Ishikawa (cell line): ENCODE data around the gene FCHSD2.

ENCODE experiments used
- CREB1 ChIP-seq: IDR thresholded peaks from 2 replicates; pipeline ENCODE4 v1.6.1; 2012; ENCODE audit warnings: low read depth
- EGR1 ChIP-seq: IDR thresholded peaks from 2 replicates; pipeline ENCODE4 v1.6.1; 2012
- EP300 ChIP-seq: IDR thresholded peaks from 2 replicates; pipeline ENCODE4 v1.6.1; 2012; ENCODE audit warnings: borderline replicate concordance
- RAD21 ChIP-seq: IDR thresholded peaks from 2 replicates; pipeline ENCODE4 v1.6.1; 2012; ENCODE audit warnings: low read depth
- TEAD4 ChIP-seq: IDR thresholded peaks from 2 replicates; pipeline ENCODE4 v1.6.1; 2012
- YY1 ChIP-seq: IDR thresholded peaks from 2 replicates; pipeline ENCODE4 v1.6.1; 2012; ENCODE audit warnings: low read depth
- TF ChIP-seq, protein P1 (sequence below): IDR thresholded peaks from 2 replicates; pipeline ENCODE4 v1.6.1; 2012

DNA sequence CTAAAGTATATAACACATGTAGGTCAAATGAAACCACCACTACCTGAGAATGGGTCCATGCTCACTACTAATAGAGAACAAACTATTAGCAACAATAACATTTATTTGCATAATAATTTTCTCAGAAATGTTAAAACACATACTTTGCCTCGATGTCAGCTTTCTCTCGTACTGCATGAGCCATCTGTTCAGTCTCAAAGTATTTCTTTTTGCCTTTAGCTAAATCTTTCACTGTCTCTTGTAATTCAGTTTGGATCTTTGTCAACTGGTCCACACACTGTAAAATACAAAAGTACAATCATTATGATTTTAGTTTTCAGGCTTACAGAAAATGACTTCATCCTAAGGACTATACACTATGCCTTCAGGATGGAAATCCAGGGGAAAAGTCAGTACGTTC is 153.3 kb downstream of the FCHSD2 start:
- TF ChIP-seq CREB1 (no peak), RAD21 (no peak), YY1 (no peak), TEAD4 (no peak), EGR1 (no peak), EP300 (no peak)
- TF ChIP-seq, protein P1, sequence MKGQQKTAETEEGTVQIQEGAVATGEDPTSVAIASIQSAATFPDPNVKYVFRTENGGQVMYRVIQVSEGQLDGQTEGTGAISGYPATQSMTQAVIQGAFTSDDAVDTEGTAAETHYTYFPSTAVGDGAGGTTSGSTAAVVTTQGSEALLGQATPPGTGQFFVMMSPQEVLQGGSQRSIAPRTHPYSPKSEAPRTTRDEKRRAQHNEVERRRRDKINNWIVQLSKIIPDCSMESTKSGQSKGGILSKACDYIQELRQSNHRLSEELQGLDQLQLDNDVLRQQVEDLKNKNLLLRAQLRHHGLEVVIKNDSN, result no peak
